Hindlimb muscle (tissue), 1 donor: ENCODE data around the gene KRCC1. TPM values are rescaled to one million over a fixed set of nuclear protein-coding genes. Genes with fewer than 3 reads are reported as not detected.
A peak's percentile ranks its signal among the peaks of the same experiment; 100 is the strongest.
"Not testable (repeated sequence)": the region's sequence is repeated elsewhere in the genome, so short reads cannot be mapped to it uniquely, and the experiment has no call there.

Experiments
- DNase-seq: peaks from one replicate; pipeline ENCODE4 v3.0.0-alpha.2; 2013
- polyA plus RNA-seq: library from polyadenylated mRNA; unstranded; fragments of 120-200 nt; gene quantifications from one replicate; pipeline ENCODE4 v1.2.1, GENCODE V29; 2013; ENCODE audit not compliant: insufficient read length

The KRCC1 gene
- polyA plus RNA-seq, 1 donor = 33.0 TPM

DNA sequence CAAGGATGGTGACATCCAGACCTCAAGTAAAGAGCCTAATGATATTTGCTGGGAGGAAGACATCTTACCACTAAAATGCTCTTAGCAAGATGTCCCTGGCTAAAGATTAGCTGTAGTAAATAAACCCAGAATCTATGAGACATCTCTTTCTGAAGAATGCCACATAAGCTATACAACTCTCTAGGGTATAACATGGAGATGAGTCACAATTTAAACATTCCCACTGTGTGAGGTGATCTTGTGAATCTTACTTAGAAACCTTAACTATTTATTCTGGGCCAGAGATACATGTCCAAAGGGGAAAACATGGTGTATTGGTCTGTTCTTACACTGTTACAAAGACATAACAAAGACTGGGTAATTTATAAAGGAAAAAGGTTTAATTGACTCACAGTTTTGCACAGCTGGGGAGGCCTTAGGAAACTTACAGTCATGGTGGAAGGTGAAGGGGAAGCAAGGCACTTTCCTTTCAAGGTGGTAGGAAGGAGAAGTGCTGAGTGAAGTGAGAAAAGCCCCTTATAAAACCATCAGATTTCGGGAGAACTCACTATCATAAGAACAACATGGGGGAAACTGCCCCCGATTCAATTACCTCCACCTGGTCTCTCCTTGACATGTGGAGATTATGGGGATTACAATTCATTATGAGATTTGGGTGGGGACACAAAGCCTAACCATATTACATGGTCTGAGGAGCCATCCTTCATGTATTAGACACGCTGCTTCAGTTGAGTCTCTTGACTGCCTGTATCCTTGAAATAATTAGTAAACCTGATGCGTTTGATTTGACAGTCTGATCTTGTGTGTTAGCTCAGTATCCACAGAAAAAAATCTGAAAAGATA lies 17.1 kb downstream of the KRCC1 start:
- no peak for DNase-seq

DNA sequence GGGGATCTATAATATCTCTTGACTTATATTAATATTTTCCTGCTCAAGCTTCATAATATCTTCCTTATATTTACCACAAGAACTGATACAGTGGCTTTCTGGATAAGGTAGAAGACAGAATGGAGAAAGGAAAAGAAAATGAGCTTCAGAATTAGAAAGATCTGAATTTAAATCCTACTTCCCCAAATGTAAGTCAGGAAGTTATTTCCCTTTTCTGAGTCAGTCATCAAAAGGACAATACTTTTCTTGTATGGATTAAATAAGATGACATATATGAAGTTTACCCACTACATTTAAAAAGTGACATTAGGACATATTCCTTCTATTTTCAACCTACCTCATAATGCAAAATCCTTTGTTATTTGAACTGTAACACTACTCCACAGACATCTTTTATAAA lies 19.0 kb downstream of the KRCC1 start:
- DNase-seq = no peak

DNA sequence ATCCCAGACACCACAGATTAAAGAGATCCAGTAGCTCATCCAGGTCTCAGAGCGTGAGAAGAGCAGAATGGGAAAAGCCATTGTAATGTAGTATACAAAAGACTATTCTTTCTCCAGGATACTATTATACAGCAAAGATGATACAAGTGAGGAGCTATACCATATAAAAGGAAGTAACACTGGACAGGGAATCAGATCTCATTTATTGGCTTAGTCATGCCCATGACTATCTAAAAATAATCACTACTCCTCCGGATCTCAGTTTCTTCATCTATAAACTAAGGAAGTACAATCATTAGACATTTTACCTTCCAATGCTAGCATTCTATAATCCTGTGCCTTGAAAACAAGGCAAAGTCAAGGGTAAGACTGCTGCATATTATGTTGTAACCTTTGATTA lies 19.4 kb downstream of the KRCC1 start:
- no peak for DNase-seq

DNA sequence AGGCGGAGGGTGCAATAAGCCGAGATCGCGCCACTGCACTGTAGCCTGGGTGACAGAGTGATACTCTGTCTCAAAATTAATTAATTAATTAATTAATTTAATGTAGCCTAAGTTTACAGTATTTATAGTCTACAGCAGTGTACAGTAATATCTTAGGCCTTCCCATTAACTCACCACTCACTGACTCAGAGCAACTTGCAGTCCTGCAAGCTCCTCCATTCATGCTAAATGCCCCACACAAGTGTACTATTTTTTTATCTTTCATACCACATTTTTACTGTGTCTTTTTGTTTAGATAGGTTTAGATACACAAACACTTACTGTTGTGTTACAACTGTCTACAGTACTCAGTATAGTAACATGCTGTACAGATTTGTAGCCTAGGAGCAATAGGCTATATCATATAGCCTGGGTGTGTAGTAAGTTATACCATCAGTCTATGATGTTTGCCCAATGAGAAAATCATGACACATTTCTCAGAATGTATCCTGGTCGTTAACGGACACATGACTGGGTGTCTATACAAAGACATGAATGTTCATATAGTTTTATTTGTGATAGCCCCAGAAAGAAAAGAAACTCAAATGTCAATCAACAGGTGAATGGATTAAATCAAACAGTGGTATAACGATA lies 23.4 kb downstream of the KRCC1 start:
- no peak for DNase-seq

DNA sequence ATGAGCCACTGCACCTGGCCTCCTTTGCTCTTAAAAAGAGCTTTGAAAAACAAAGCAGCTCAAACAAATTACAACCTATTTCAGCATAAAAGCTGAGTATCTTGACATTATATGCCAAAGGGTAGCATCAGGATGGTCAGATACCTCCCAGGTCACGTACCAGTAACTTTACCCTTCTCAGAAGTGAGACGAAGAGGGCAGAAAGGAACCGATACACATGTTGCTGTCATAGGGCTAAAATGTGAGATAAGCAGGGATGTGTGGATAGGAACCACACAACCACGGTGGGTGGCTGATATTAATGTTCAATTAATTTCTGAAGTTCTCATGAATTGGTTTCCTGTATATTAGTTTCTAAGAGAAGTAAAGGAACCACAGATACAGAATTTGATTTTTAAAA lies 26.7 kb downstream of the KRCC1 start:
- no peak for DNase-seq

DNA sequence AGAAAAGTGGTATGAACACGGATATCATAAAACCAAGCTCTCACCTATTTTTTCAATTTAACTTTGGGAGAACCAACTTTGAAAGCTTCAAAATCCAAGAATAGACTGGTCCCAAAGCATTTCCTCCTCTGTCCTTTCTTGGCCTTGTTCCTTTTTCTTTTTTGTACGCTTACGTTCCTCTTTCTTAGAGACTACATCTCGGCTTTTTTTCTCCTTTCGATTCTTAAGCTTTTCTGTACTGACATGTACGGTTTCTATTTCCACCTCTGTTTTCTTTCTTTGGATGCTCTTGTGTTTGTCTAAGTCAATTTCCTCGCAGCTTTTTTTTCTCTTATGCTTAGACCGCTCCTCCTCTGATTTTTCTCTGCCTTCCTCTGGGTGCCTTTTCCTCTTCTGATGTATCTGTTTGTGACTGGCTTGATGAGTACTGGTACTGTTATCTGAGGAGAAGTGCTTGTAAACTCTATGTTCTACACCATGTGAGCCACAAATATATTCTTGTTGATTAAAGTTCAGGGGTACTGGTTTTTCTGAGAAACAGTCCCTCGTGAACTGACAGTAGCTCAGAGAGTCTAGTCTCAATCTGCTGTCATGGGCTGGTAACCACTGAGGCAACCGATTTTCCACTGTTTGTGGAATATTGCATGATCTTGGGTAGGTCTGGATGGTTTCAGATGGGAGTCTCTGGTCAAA lies 27.7 kb downstream of the KRCC1 start:
- no peak for DNase-seq

DNA sequence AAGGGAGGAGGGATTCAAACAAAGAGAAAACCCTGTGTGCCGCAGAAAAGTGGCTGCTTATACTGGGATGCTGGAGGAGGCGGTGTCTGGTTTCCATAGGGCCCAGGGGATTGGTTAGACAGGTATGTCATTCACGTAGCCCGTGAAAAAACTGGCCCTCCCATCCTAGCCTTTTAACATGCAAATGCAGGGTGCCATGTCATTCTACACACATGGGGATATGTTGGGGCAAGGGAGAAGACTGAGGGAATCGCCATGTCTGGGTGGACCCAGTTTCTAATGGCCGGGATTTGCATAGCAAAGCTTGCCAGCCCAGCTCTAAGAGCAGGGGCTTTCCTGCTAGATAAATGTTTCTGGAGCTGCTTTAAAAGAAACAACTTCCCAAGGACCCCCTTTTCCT lies 31.1 kb downstream of the KRCC1 start:
- no peak for DNase-seq

DNA sequence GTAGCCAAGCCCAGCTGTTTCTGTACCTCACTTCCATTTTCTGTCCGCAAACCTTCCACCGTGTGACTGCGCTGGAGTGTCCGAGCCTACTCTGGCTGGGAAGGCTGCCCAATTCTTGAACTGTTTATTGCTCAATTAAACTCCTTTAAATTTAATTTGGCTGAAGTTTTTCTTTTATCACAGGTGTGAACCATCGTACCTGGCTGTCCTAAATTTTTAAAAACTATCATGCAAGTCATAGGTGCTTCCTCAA lies 33.0 kb downstream of the KRCC1 start:
- DNase-seq = no peak

DNA sequence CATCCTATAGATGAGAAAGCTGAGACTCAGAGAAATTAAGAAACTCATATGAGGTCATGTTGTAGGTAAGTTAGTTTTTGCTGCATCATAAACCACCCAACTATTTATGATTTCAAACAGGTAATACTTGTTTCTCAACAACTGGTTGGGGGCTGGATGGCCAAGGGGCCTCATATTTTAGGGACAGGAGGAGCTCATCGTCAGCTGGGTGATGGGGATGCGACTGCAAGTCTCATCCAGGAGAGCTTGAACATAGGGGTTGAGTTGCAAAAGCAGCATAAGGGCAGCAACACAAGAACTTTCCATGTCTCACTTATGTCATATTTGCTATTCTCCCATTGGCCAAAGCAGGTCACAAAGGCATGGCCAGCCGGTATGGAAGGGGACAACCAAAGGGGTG lies 35.6 kb downstream of the KRCC1 start:
- DNase-seq = no peak

DNA sequence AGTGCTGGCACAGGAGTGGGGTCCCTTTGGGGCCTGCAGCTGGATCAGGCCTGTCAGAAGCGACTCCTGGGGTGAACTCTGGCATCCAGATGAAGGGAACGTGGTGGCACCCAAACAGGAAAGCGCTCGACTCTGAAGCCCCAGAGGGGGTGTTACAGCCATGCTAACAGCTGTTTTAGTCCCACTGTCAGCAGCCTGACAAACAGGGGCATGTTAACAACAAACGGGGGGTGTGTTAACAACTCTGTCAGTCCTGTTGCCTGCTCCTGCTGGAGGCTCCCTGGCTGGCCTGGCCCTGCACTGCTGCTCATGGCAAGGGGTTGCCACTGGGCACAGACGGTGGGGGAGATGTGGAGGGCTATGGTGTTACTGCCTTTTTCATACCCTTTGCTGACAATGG lies 36.7 kb downstream of the KRCC1 start:
- no peak for DNase-seq

DNA sequence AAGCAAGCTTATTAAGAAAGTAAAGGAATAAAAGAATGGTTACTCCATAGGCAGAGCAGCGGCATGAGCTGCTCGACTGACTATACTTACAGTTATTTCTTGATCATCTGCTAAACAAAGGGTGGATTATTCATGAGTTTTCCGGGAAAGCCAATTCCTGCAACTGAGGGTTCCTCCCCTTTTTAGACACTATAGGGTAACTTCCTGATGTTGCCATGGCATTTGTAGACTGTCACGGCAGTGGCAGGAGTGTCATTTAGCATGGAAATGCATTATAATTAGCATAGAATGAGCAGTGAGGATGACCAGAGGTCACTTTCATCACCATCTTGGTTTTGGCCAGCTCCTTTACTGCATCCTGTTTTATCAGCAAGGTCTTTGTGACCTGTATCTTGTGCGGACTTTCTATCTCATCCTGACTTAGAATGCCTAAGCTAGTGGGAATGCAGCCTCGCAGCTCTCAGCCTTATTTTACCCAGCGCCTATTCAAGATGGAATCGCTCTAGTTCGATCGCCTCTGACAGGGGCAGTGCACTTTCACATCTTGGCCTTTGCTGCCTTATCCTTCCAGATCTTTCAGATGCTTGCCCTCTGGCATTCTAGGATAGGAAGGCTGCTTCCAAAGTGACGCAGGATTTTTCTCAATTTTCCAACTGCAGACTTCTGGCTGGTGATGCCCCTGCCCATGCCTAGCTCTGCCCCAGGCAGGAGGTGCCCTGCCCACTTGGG lies 37.3 kb downstream of the KRCC1 start:
- DNase-seq = not testable (repeated sequence)

DNA sequence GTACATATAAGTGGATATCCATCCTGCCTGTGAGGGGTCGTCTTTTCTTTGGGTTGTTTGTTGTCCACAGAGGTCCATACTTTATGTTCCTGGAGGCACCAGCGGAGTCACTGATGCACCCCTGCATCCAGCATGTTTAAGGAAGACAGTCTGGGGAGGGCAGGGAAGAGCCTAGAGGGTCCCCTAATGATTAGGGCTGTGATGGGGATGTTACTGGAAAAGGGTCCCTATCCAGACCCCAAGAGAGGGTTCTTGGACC lies 37.9 kb downstream of the KRCC1 start:
- not testable (repeated sequence) for DNase-seq

DNA sequence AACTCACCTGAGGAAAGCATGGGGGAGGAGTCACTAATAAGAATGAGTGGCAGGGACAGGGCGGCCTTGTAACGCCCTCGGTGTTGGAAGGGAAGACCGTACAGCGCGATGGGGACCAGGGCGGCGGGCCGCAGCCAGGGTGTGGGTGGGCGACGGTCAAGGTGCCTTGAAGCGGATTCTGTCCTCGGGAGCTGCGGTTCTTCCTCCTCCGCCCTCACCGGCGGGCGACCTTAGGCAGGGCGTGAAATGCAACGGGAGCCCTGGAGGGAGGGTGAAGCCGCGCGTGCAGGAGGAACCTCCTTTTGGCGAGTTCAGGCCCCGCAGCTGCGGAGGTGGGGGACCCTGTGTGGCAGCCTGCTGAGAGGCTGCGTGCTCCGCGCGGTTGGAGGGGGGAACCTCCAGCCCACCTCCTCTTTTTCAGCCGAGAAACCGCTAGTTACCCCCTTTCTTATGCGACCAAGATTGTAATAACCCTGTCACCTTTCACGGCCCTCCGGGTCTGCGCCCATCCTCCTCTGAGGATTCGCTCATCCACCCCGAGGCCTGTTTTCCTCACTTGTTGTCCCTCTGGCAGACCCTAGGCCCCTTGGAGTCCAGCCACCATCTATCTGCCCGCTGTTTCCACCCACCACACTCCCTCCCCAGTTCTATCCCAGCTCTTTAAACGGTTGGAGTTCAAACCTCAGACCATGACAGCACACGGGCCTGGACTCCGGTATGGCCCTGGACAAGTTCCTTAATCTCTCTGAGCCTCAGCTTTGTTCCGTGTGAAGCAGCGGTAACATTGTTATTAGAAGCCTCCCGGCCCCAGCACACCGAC lies 38.4 kb downstream of the KRCC1 start:
- DNase-seq = no peak

DNA sequence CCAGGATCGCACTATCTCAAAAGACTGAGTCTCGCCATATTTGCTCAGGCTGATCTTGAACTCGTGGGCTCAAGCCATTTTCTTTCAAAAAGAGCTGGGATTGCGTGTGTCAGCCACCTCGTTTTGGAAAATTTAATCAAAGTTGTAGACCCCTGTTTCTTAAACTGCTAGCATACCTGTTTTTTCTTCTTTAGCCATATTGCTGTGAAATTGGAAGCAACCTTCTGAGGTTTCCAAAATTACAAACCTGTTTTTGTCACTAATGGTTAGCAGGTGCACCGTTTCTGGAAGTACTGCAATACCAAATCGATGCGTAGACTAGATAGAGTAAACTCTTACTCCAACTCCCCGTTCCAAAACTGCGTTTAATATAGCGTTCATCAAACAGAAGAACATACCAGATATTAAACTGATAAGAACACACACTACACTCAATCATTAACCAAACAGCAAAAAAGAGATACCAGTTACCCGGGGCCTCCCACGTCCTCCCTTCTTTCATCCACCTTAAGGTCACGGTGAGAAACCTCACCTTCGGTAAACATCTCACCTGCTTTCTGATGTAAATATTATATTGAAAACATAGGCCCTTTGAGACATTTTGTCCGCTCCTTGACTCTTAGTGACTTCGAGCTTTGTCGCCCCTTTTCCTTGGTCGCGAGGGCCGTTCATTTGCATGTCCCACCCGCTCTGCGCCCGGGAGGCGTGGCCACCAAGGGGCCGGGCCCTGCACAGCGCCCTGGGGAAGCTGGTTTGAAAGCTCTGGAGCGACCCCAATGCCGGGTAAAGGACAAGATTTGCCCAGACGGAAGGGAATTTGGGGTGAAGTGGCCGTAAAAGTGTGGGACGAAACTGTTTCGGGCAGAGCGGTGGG lies 39.3 kb downstream of the KRCC1 start, which contains the start of gene RNU2-63P:
RNU2-63P (minus strand) TSS at position 462 of the 874 bp plus-strand sequence.
- peak; percentile 77 for DNase-seq

DNA sequence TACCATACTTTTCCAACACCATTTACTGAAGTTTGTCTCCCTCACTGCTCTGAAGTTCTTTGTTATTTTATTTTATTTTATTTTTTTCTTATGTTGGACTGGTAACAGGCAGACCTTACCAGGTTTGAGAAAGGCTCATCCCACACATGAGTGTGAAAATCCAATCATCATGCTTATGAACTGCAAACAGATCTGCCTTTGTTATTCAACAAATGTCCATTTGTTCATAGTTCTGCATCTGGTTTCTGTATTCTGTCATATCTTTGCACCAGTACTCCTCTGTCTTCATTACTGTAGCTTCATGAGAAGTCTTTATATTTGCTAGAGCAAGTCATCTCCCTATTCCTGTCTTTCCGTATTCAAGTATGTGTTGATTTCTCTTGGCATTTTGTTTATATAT lies 44.6 kb downstream of the KRCC1 start:
- no peak for DNase-seq

DNA sequence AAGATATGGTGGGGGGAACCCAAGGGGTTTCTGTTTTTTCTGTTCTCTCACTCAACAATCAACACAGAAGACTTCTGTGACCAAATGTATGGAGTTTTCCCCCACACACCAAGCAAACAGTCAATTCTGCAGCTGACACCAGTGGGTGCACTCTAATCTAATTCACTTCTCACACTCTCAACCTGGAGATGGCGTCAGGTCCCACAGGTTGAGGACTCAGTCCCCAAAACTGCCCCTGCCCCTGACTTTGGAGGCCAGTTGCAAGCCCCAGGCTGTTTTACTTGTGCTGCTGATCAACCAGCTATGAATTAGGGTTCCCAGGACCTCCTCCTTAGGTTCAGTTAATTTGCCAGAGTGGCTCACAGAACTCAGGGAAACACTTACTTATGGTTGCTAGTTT lies 45.4 kb downstream of the KRCC1 start:
- no peak for DNase-seq

DNA sequence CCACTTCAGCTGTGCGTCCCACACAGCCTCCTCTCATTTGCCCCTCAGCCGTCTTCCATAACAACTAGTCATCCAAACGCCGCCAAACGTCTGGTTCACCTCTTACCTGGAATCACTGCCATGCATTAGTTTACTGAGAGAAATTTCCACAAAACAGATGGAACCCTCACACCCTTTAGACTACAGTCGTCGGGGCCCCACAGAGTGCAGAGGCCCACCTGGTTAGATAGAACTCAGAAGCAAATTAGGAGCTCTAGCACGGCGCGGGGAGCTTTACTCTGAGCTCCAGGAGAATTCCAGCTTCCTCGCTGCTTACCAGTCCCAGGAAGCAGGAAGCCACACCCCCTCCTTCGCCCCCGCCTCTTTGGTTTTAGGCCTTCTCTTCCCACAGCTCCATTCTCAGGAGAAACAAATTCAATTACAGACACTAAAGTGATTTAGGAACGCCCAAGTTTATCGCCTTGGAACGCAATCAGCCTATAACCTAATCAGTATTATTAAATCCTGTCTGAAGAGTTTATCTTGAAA lies 48.6 kb downstream of the KRCC1 start:
- DNase-seq = no peak

DNA sequence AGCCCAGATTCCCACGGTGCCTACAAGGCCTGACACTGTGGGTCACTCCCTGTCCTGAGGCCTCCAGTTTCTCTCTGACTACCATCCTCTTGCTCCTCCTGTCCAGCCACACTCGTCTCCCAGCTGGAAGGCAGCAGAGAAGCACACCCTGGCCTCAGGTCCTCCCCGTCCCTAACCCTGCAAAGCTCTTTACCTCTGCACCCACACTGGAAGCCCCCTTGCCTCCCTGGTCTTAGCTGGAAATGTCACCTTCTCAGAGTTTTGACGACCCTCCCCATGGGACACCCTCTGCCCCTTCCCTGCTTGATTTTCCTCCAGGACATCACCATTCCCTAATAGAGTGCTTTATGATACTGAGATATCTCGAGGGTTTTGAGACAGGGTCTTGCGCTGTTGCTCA lies 49.8 kb downstream of the KRCC1 start:
- no peak for DNase-seq

DNA sequence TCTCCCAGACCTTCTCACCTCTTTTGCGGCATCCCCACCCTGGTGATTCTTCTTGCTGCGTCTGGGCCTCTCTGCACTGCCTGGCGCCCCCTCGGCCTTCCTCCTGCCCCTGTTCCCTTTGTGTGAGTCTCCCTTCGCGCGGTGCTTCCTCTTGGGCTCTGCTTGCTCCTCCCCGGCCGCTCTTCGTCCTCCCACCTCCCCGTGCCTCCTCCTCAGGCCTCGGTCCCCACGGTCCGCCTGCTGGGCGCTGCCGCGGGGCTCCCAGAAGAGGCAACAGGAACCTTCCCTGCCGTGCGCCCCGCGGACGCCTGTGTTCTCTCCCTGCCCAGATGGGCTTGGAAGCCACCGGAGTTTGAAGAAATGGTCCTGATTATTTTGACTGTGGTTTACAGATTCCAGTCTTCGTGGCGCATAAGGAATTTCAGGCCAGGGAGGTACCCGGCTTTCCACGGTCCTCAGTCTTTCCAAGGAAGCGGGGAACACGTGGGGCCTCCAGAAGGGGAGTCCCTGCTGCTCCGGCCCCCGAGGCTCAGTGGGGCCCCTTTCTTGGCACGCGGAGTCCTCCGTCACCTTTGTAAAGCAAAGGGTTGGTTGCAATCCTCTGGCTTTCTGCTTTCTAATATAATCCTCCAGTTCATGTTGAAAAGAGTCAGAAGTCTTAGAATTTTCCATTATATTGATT lies 52.4 kb downstream of the KRCC1 start:
- no peak for DNase-seq

DNA sequence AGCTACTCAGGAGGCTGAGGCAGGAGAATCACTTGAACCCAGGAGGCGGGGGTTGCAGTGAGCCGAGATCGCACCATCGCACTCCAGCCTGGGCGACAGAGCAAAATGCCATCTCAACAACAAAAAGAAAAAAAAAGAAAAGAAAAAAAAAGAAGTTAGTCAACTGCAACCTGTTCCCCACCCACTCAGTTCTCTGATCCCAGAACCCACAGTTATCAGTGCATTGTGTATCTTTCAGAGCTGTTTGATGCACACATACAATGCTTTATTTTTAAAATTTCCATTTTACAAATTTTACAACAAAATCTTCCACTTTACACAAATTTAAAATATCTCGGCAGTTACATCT lies 53.2 kb downstream of the KRCC1 start:
- DNase-seq = no peak

DNA sequence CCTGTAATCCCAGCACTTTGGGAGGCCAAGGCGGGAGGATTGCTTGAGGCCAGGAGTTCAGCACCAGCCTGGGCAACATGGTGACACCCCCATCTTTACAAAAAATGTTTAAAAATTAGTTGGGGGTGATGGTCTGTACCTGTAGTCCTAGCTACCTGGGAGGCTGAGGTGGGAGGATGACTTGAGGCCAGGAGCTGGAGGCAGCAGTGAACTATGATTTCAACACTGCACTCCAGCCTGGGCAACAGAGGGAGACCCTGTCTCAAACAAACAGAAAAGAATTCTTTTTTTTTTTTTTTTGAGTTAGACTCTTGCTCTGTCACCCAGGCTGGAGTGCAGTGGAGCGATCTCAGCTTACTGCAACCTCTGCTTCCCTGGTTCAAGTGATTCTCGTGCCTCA lies 55.1 kb downstream of the KRCC1 start:
- DNase-seq = not testable (repeated sequence)
